HG02759 (cell line): Measurements from ENCODE around the gene NGLY1.

Experiments used
- ATAC-seq: cut with Tn5 transposase; IDR thresholded peaks from one replicate; pipeline ENCODE4 v1.9.1; 2021; ENCODE audit warnings: mild to moderate bottlenecking, moderate library complexity; ENCODE audit not compliant: unreplicated experiment

The NGLY1 gene

GRCh38 chr3:25782938-25783660 lies at the start of gene NGLY1:
Gene NGLY1 (minus strand): TSS chr3:25783443. CDS start chr3:25783390, 53 bp downstream.
- peak; percentile 81 for ATAC-seq

DNA sequence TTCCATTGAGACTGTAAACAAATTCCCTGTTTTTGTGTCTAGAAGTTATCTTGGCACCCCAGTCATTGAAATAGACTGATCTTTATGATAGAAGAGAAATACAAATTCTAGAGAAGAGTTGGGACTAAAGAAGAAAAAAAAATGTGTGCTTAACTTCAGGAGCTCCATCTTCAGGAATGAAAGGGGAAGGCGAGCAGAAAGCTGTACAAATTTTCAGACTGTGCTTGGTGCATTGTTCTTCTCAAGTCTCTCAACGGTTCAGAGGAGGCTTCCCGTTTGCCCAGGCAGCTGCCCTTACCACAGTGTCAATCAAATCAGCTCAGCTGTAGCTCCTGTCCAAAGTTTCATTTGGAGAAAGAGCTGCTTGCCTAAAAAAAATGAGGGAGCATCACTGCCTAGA lies 48.3 kb upstream of the NGLY1 start:
- peak; percentile 39 for ATAC-seq

- ATAC-seq: no peak
Observed at GRCh38 chr3:25830373-25831280, 47.4 kb upstream of the NGLY1 start.

DNA sequence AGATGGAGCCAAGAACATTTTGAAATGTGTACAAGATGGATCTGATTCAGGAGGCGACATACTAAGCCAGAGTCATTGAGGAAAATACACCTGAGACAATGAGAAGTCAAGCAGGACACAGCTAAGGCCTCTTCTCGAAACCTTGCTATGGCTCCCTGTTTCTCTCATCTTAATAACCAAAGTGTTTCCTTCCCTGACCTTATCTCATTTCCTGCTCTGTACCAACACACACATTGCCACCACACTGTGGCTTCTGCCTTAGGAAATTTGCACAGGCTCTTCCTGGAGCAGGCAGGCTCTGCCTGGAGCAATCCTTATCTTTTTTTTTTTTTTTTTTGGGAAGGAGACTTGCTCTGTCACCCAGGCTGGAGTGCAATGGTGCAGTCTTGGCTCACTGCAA lies 43.3 kb upstream of the NGLY1 start:
- no peak for ATAC-seq

- no peak for ATAC-seq
Observed at GRCh38 chr3:25823314-25823713, 40.1 kb upstream of the NGLY1 start.

GRCh38 chr3:25821746-25822573 lies 38.7 kb upstream of the NGLY1 start:
- no peak for ATAC-seq

GRCh38 chr3:25820816-25821486 lies 37.7 kb upstream of the NGLY1 start:
- ATAC-seq: no peak

- peak; percentile 41 for ATAC-seq
Observed at GRCh38 chr3:25820366-25820765, 37.1 kb upstream of the NGLY1 start.

DNA sequence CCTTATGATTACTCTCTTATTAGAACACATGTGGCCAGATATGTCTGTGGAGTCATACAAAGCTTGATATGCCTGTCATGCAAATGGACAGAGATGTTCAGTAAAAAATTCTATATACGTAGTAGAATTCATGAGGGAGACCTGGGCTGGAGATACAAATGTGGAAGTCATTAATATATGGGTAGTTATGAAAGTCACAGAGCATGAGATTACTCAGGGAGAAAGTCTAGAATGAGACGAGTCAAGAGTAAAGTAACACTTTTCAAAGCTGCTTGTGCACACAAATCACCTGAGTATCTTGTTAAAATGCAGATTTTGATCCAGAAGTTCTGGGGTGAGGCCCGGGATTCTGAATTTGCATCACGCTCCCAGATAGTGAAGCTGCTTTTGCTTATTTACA lies 35.1 kb upstream of the NGLY1 start:
- no peak for ATAC-seq

GRCh38 chr3:25817638-25818037 lies 34.4 kb upstream of the NGLY1 start:
- no peak for ATAC-seq

DNA sequence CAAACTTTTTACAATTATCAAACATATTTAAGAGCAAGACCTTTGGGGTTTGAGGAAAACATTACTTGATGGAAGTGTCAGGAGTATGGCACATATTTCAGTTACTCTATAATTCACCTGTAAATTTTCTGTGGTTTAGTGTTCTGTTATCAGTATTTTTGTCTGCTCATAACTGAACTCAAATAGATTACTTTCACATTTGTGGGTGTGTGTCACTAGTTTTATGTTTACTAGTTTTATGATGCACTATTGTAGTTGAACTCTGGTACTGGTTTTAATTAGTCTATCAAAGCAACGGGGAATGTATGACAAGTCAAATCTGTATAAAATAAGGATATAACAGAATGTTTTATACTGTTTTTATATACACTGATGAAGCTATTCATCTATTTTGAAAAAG lies 33.9 kb upstream of the NGLY1 start:
- peak; percentile 52 for ATAC-seq

- ATAC-seq: no peak
Observed at GRCh38 chr3:25812644-25813043, 29.4 kb upstream of the NGLY1 start.

- ATAC-seq: no peak
Observed at GRCh38 chr3:25804676-25805075, 21.4 kb upstream of the NGLY1 start.

GRCh38 chr3:25803833-25804232 lies 20.6 kb upstream of the NGLY1 start:
- ATAC-seq: no peak

DNA sequence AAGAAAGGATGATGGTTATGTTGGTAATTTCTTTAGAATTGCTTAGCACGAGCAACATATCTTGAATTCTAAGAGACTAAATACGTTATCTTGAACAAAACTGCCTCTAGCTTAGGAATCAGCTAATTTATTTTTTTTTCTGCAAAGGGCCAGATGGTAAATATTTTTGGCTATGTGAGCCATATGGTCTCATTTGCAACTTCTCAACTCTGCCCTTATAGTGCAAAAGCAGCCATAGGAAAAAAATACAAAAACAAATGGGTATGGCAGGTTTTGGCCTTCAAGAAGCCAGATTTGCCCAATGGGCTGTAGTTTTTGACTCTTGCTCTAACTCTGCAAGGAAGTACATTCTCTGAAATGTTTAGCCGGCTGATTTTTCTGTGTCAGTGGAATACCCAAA lies 18.5 kb upstream of the NGLY1 start:
- ATAC-seq: no peak

GRCh38 chr3:25789596-25790556 lies 6.6 kb upstream of the NGLY1 start, which contains the start of gene OXSM:
Gene OXSM (plus strand): TSS chr3:25790090. CDS start chr3:25791021, 931 bp downstream.
- ATAC-seq: peak; percentile 97

DNA sequence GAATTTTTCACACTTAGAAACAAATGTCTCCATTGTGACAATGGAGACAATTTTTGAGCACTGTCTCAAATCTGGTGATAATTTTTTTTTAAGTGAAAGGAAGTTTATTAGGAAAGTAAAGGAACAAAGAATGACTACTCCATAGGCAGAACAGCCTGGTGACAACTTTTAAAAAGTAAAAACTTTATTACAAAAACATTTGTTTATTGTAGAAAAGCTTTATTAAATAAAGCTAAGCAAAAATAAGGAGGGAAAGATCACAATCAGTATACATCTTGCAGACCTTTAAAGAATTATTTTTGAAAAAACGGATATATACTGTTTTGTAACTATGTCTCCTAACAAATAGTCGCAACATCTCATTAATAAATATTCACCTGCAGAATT lies 6.0 kb upstream of the NGLY1 start:
- ATAC-seq: no peak

DNA sequence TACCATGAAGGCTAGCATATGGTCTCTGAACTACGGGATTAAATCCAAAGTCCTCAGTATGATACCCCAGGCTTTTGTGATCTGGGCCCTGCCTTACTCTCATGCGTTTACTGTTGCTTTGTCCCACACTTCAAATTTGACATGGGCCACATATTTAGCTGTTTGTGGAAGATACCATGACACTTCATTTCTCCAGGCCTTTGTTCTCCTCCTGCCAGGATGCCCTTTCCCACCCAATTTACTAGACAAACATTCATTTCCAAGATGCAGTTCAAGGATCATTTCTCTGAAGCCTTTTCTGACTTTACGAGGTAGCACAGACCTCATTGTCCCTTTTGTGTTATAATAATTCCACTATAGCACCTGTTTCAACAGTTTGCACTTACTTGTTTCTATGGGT lies 4.4 kb upstream of the NGLY1 start:
- ATAC-seq: no peak

- ATAC-seq: no peak
Observed at GRCh38 chr3:25785826-25786225, 2.6 kb upstream of the NGLY1 start.
